HCT116 (cell line): Measurements from ENCODE around the gene CUL9. TPM values are rescaled to one million over a fixed set of nuclear protein-coding genes. Genes with fewer than 3 reads are reported as not detected.

Experiments used
- ATAC-seq: fragments of 200-7000 bp; cut with Tn5 transposase; 2 replicates; pipeline ENCODE4 v1.9.1; 2020; ENCODE audit warnings: mild to moderate bottlenecking, moderate library complexity
- BruUV-seq: library from RNA; stranded (reverse); fragments of 400-500 nt; replicated peaks from 2 replicates; lab custom pipeline; 2021; lab: Mats Ljungman, UMichigan
- CTCF ChIA-PET: fragments of 300-600 bp; sonication (Branson Sonifier 250); formaldehyde crosslinking; loops from one replicate; lab custom pipeline; 2021; ENCODE audit warnings: antibody characterized with exemption; lab: Charles Lee
- POLR2A ChIA-PET: fragments of 300-600, 350-600 bp; sonication (Branson Sonifier 250); formaldehyde crosslinking; loops from one replicate; lab custom pipeline; 2021; ENCODE audit warnings: antibody characterized with exemption; lab: Charles Lee
- RAD21 ChIA-PET, 2 experiments: fragments of 300-600 bp; sonication (Branson Sonifier 250); formaldehyde crosslinking; loops; one replicate each; lab custom pipeline; 2023; ENCODE audit warnings: low total read pairs in 2 of 2; ENCODE audit not compliant: uncharacterized antibody in 2 of 2, unreplicated experiment in 2 of 2, low non-redundant PET in 1 of 2; lab: Charles Lee
- DNase-seq: peaks from one replicate; pipeline ENCODE4 v3.0.0-alpha.2; 2010; ENCODE audit warnings: low read depth, low spot score
- H2AFZ ChIP-seq: fragments of 200-600 bp; shearing (Covaris generic), sonication (generic); 2 replicates; pipeline ENCODE4 v1.6.1; 2017; ENCODE audit warnings: low read depth, mixed run types, mixed read lengths, antibody characterized with exemption, low read length; ENCODE audit not compliant: poor library complexity, severe bottlenecking
- H3K27ac ChIP-seq: 2 replicates; pipeline ENCODE4 v1.5.1; 2012; ENCODE audit warnings: low read depth, low read length
- H3K27me3 ChIP-seq: fragments of 200-600 bp; sonication (generic); 2 replicates; pipeline ENCODE4 v1.6.1; 2016; ENCODE audit warnings: mixed run types, low read length, mixed read lengths; ENCODE audit not compliant: insufficient read depth
- H3K36me3 ChIP-seq, 2 experiments: fragments of 200-500 bp in 1 of 2; fragments of 200-600 bp in 1 of 2; sonication (Bioruptor generic) in 1 of 2; sonication (generic) in 1 of 2; 2 replicates each; pipeline versions ENCODE4 v1.5.1 to v1.6.1; 2014 to 2016; ENCODE audit warnings: low read length in 2 of 2, inconsistent platforms in 1 of 2, mixed read lengths in 1 of 2, mixed run types in 1 of 2; ENCODE audit not compliant: insufficient read depth in 2 of 2, control insufficient read depth in 1 of 2
- H3K4me1 ChIP-seq, 2 experiments: fragments of 200-600 bp in 1 of 2; sonication (generic) in 1 of 2; 2 replicates each; pipeline versions ENCODE4 v1.5.1 to v1.6.1; 2012 to 2017; ENCODE audit warnings: low read length in 2 of 2, inconsistent platforms in 1 of 2, mild to moderate bottlenecking in 1 of 2, mixed read lengths in 1 of 2, mixed run types in 1 of 2, moderate library complexity in 1 of 2; ENCODE audit not compliant: insufficient read depth in 2 of 2, control insufficient read depth in 1 of 2
- H3K4me2 ChIP-seq: fragments of 200-600 bp; sonication (generic); 2 replicates; pipeline ENCODE4 v1.6.1; 2017; ENCODE audit warnings: mixed run types, low read length, mixed read lengths
- H3K4me3 ChIP-seq, 2 experiments: fragments of 200-600 bp in 1 of 2; sonication (generic) in 1 of 2; replicated peaks in 1 of 2; 2 replicates each; pipeline ENCODE4 v1.5.1; 2011 to 2016; ENCODE audit warnings: low read length in 2 of 2, control low read depth in 1 of 2, low read depth in 1 of 2, mild to moderate bottlenecking in 1 of 2, mixed read lengths in 1 of 2, mixed run types in 1 of 2
- H3K79me2 ChIP-seq: fragments of 200-600 bp; sonication (generic); 2 replicates; pipeline ENCODE4 v1.6.1; 2017; ENCODE audit warnings: mild to moderate bottlenecking, mixed run types, low read length, moderate library complexity, mixed read lengths; ENCODE audit not compliant: insufficient read depth
- H3K9ac ChIP-seq: fragments of 200-600 bp; sonication (generic); 2 replicates; pipeline ENCODE4 v1.6.1; 2016; ENCODE audit warnings: low read length, mixed read lengths
- H3K9me2 ChIP-seq: fragments of 200-600 bp; sonication (generic), shearing (Covaris generic); 2 replicates; pipeline ENCODE4 v1.6.1; 2017; ENCODE audit warnings: mixed run types, mild to moderate bottlenecking, moderate library complexity; ENCODE audit not compliant: insufficient read depth
- H3K9me3 ChIP-seq, 2 experiments: fragments of 200-500 bp in 1 of 2; fragments of 200-600 bp in 1 of 2; sonication (Bioruptor generic) in 1 of 2; sonication (generic) in 1 of 2; 2 replicates each; pipeline ENCODE4 v1.6.1; 2014 to 2017; ENCODE audit warnings: low read length in 2 of 2, mixed read lengths in 2 of 2, inconsistent platforms in 1 of 2, low read depth in 1 of 2, mild to moderate bottlenecking in 1 of 2, mixed run types in 1 of 2, moderate library complexity in 1 of 2; ENCODE audit not compliant: control insufficient read depth in 1 of 2, insufficient read depth in 1 of 2
- H4K20me1 ChIP-seq: fragments of 200-600 bp; sonication (generic), shearing (Covaris generic); 2 replicates; pipeline ENCODE4 v1.6.1; 2017; ENCODE audit warnings: mixed run types, mild to moderate bottlenecking, moderate library complexity; ENCODE audit not compliant: insufficient read depth
- CBX3 ChIP-seq: IDR thresholded peaks from 2 replicates; pipeline ENCODE4 v1.6.1; 2012; ENCODE audit warnings: low read depth
- CTCF ChIP-seq, 3 experiments: fragments of 200-600 bp in 1 of 3; sonication (generic) in 1 of 3; IDR thresholded peaks in 2 of 3; conservative IDR thresholded peaks in 1 of 3; 2 replicates each; pipeline ENCODE4 v1.5.1; 2012 to 2017; ENCODE audit warnings: low read depth in 2 of 3, low read length in 2 of 3, antibody characterized with exemption in 1 of 3, borderline replicate concordance in 1 of 3, control low read depth in 1 of 3, mild to moderate bottlenecking in 1 of 3, mixed read lengths in 1 of 3, mixed run types in 1 of 3, moderate library complexity in 1 of 3; ENCODE audit not compliant: insufficient read depth in 1 of 3
- ELF1 ChIP-seq: IDR thresholded peaks from 2 replicates; pipeline ENCODE4 v1.6.1; 2012; ENCODE audit warnings: low read depth, borderline replicate concordance
- POLR2AphosphoS5 ChIP-seq: IDR thresholded peaks from 2 replicates; pipeline ENCODE4 v1.6.1; 2011; ENCODE audit warnings: mild to moderate bottlenecking, low read depth, low read length, moderate library complexity
- RAD21 ChIP-seq: IDR thresholded peaks from 2 replicates; pipeline ENCODE4 v1.6.1; 2012; ENCODE audit warnings: low read depth, mild to moderate bottlenecking
- SP1 ChIP-seq: IDR thresholded peaks from 2 replicates; pipeline ENCODE4 v1.6.1; 2012; ENCODE audit warnings: low read depth
- ZNF274 ChIP-seq: fragments of 200-500 bp; sonication (Bioruptor generic); IDR thresholded peaks from 2 replicates; pipeline ENCODE4 v1.6.1; 2014; ENCODE audit warnings: mild to moderate bottlenecking, low read depth, low read length, inconsistent platforms
- intact Hi-C: fragments of 100-400 bp; cut with micrococcal nuclease; formaldehyde crosslinking; loops from 2 replicates; pipeline ENCODE4 v1.10.0; 2022
- total RNA-seq: library from RNA; stranded (reverse); gene quantifications from one replicate; pipeline ENCODE4 v1.2.1, GENCODE V29; 2021; ENCODE audit not compliant: unreplicated experiment

CUL9 gene
- total RNA-seq, 1 experiment from 2014 or later: 36.5 TPM

- Histone ChIP-seq H3K4me2 (no peak overlapping the region), H3K4me1 (peaks cover 3 to 9% of the 10 kb centered on the region in 2 experiments; a peak in 1 of 4 replicates), H3K36me3 (peaks cover 0 to 10% of the 10 kb centered on the region in 2 experiments; a peak in 1 of 4 replicates), H3K9me3 (no peaks in the 10 kb centered on the region), H3K79me2 (no peaks in the 10 kb centered on the region), H3K4me3 (no peak overlapping the region), H4K20me1 (no peaks in the 10 kb centered on the region), H3K27ac (no peak overlapping the region), H3K27me3 (no peaks in the 10 kb centered on the region), H3K9me2 (no peaks in the 10 kb centered on the region), H2AFZ (no peak overlapping the region), H3K9ac (no peak overlapping the region)
- intact Hi-C loops: no loop called here
- no TSS peak for BruUV-seq
- ChIA-PET CTCF (no interaction called here), RAD21 (no interaction called here), POLR2A (no interaction called here)
- TF ChIP-seq CTCF (IDR thresholded peaks at IDR 0.05 in 2 of 3, conservative IDR thresholded peaks at IDR 0.05 in 1 of 3; ENCODE audit: borderline replicate concordance in 1 of 3, insufficient read depth in 1 of 3, low read depth in 2 of 3, low read length in 2 of 3): no peak
- TF ChIP-seq SP1: no peak
- TF ChIP-seq ELF1: no peak
- TF ChIP-seq POLR2AphosphoS5: no peak
- TF ChIP-seq ZNF274: no peak
- TF ChIP-seq CBX3: no peak
- no peak for TF ChIP-seq RAD21
- DNase-seq: no peak
- no peak for ATAC-seq
Measured at GRCh38 chr6:43147691-43148477, 34.1 kb upstream of the CUL9 start.
